Neuron (in vitro differentiated cells): ENCODE results near the gene SEC16B.

Experiments
- H2AFZ ChIP-seq: one replicate; pipeline ENCODE4 v1.6.1; 2013; ENCODE audit warnings: low read depth, mild to moderate bottlenecking, inconsistent platforms, low read length, moderate library complexity
- H3K27me3 ChIP-seq: one replicate; pipeline ENCODE4 v1.6.1; 2013; ENCODE audit warnings: low read length; ENCODE audit not compliant: insufficient read depth
- H3K36me3 ChIP-seq: one replicate; pipeline ENCODE4 v1.6.1; 2013; ENCODE audit warnings: low read length; ENCODE audit not compliant: insufficient read depth
- H3K4me1 ChIP-seq: one replicate; pipeline ENCODE4 v1.6.1; 2013; ENCODE audit warnings: low read length; ENCODE audit not compliant: insufficient read depth
- H3K4me3 ChIP-seq: 2 replicates; pipeline ENCODE4 v1.5.1; 2013; ENCODE audit warnings: mild to moderate bottlenecking, low read length, moderate library complexity
- H3K9me3 ChIP-seq: one replicate; pipeline ENCODE4 v1.6.1; 2013; ENCODE audit warnings: low read length

The SEC16B gene

GRCh38 chr1:177969825-177970371 lies at the start of gene SEC16B:
Gene SEC16B (minus strand): TSS chr1:177970058. CDS start chr1:177967981, 2,077 bp downstream.
- no peak within 1 kb of the TSS for H3K4me3 ChIP-seq
- H3K9me3 ChIP-seq = no peaks in the 10 kb centered on the region
- no peaks in the 10 kb centered on the region for H3K27me3 ChIP-seq
- H2AFZ ChIP-seq = no peak within 1 kb of the TSS
- H3K36me3 ChIP-seq = no peaks in the 10 kb centered on the region
- H3K4me1 ChIP-seq = no peaks in the 10 kb centered on the region

DNA sequence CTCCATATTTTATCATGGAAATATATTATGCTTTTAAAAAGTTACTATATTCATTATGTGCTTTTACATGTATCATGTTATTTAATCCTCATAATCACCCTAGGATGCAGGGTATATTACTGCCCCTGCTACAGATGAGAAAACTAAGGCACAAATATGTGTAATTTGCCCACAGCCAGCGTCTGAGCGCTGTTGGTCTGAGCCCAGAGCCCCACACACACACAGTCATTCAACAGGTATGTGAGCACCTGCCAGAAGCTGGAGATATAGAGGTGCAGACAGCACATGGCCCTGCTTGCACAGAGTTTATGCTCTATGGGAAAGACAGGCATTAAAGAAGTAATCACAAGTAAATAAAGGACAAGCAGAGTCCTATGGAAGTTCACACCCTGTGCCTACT lies 49.8 kb upstream of the SEC16B start:
- H3K36me3 ChIP-seq = no peaks in the 10 kb centered on the region
- no peaks in the 10 kb centered on the region for H3K4me1 ChIP-seq
- H3K27me3 ChIP-seq = peaks cover 5% of the 10 kb centered on the region
- H2AFZ ChIP-seq = no peak overlapping the region
- H3K9me3 ChIP-seq = peaks cover 3% of the 10 kb centered on the region
- H3K4me3 ChIP-seq = no peak overlapping the region

GRCh38 chr1:178019208-178019607 lies 49.4 kb upstream of the SEC16B start:
- H3K36me3 ChIP-seq = no peaks in the 10 kb centered on the region
- peaks cover 5% of the 10 kb centered on the region for H3K27me3 ChIP-seq
- no peak overlapping the region for H3K4me3 ChIP-seq
- no peaks in the 10 kb centered on the region for H3K4me1 ChIP-seq
- peaks cover 3% of the 10 kb centered on the region for H3K9me3 ChIP-seq
- no peak overlapping the region for H2AFZ ChIP-seq

DNA sequence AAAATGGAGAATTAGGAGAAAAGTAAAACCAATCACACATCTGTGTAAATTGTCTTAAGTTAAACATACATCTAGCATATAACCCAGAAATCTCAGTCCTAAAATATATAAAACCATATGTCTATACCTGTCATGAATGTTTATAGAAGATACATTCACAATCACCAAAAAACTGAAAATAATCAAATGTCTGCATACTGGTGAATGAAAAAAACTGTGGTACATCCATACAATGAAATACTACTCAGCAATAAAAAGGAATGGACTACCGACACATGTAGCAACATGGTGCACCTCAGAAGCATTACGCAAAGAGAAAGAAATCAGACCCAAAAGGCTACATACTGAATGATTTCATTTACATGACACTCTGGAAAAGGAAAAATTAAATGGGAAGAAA lies 47.7 kb upstream of the SEC16B start:
- Histone ChIP-seq H3K9me3 (peaks cover 3% of the 10 kb centered on the region), H3K4me3 (no peak overlapping the region), H2AFZ (no peak overlapping the region), H3K4me1 (no peaks in the 10 kb centered on the region), H3K36me3 (no peaks in the 10 kb centered on the region), H3K27me3 (peaks cover 5% of the 10 kb centered on the region)

DNA sequence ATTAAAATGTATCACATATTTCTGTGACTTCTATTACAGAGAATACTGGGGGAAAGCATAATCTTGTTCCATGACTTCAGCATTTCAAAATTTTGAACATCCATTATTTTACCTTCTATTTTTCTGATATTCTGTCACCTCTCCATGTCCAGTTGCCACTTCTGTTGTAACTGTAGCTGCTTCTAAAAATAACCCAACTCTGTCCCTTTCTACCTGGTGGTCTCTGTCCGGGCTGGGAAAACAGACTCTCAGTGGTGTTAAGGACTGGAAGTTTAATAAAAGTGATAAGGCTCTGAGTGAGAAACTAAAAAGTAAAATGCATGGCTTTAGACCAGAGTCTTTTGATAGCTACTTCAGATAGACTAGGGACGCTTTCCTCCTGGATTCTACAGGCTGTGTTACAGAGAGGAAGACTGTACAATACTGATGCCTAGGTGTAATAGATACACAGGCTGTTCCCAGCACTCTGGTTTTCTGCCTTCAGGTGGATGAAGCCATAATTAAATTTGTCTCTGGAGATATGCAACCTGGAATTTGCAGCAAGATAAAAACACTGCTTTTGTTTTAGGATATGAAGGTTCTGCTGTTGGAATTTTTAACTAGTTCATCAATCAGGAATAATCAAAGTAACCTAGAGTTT lies 42.1 kb upstream of the SEC16B start:
- Histone ChIP-seq H3K4me1 (no peaks in the 10 kb centered on the region), H3K27me3 (peaks cover 5% of the 10 kb centered on the region), H3K9me3 (no peaks in the 10 kb centered on the region), H2AFZ (no peak overlapping the region), H3K36me3 (no peaks in the 10 kb centered on the region), H3K4me3 (no peak overlapping the region)

DNA sequence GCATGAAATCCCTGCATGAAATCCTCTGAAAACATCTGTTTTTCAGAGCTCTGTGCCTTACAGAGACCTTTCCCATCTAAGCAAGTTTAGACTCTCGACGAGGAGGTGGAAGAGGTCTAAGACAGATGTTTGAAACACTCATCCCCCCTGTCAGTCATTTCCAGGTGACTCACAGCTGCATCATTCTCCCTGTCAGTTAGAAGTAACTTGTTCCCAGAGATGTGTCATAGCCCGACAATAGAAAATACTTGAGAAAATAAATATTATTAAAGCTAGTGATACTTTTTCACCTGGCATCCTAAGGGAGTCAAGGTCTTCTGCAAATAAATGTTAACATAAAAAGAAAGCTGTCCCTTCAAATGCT lies 41.6 kb upstream of the SEC16B start:
- Histone ChIP-seq H3K36me3 (no peaks in the 10 kb centered on the region), H3K4me3 (no peak overlapping the region)

DNA sequence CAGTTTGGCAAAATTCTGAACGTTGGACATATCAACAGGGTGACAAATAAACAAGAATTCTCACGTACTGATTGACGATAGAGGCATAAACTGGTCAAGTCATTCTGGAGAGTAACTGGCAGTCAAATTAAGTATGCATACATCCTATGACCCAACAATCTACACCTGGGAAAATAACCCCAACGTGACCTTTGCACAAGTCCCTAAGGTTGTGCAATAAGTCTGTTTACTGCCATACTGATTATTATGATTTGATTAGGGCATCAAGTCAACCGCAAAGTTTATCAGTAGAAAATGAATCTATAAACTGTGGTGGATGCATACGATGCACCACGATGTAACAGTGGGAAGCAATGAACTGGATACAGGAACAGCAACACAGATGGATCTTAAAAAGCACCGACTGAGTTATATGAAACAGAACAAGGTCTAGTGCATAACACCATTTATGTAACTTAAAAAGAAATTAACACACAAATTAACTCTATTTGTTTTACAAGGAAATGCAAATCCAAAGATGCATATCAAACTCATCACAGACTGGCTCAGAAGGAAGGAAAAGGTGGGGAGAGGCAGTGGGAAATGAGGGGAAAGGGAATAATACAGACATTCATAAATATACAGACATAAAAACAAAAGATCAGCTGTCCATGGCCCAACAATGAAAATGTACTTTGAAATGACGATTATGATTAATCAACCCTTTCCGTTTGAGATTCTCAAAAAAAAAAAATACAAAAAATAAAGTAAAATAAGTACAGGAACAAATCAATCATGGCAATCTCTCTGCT lies 41.0 kb upstream of the SEC16B start:
- H3K27me3 ChIP-seq = peaks cover 5% of the 10 kb centered on the region
- H3K36me3 ChIP-seq = no peaks in the 10 kb centered on the region
- H3K4me1 ChIP-seq = no peaks in the 10 kb centered on the region
- no peaks in the 10 kb centered on the region for H3K9me3 ChIP-seq
- no peak overlapping the region for H3K4me3 ChIP-seq
- H2AFZ ChIP-seq = no peak overlapping the region

More for the DNA sequence above, 41.6 kb upstream of the SEC16B start:
- Histone ChIP-seq H3K27me3 (peaks cover 5% of the 10 kb centered on the region), H2AFZ (no peak overlapping the region), H3K4me1 (no peaks in the 10 kb centered on the region), H3K9me3 (no peaks in the 10 kb centered on the region)

GRCh38 chr1:178006043-178006442 lies 36.2 kb upstream of the SEC16B start:
- Histone ChIP-seq H3K27me3 (peaks cover 3% of the 10 kb centered on the region), H3K4me1 (peaks cover 7% of the 10 kb centered on the region), H3K9me3 (no peaks in the 10 kb centered on the region), H3K36me3 (no peaks in the 10 kb centered on the region), H3K4me3 (no peak overlapping the region), H2AFZ (no peak overlapping the region)

DNA sequence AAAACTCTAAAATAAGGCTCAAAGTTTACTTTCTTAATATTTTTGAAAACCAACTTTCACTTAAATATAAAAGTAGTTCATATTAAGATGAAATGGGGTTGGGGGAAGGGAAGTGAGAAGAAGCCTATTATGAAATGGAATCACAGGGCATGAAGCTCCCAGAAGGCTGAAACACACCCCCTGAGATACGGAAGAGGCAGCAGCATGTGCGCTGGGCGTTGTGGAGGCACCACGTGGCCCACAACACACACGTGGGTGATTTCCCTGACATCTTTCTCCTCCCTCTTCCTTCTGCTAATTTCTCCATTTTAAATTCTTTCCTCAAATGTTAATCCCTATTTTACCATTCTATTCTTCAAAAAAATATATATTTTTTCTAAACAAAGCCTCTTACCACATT lies 35.6 kb upstream of the SEC16B start:
- Histone ChIP-seq H3K4me3 (no peak overlapping the region), H3K27me3 (no peaks in the 10 kb centered on the region), H3K36me3 (no peaks in the 10 kb centered on the region), H3K9me3 (no peaks in the 10 kb centered on the region), H3K4me1 (peaks cover 7% of the 10 kb centered on the region), H2AFZ (no peak overlapping the region)

- Histone ChIP-seq H3K4me1 (peaks cover 7% of the 10 kb centered on the region), H2AFZ (no peak overlapping the region), H3K4me3 (no peak overlapping the region), H3K27me3 (peaks cover 2% of the 10 kb centered on the region), H3K9me3 (no peaks in the 10 kb centered on the region), H3K36me3 (no peaks in the 10 kb centered on the region)
Measured at GRCh38 chr1:178004926-178005391, 35.1 kb upstream of the SEC16B start.

- H2AFZ ChIP-seq = no peak overlapping the region
- H3K27me3 ChIP-seq = peaks cover 5% of the 10 kb centered on the region
- no peaks in the 10 kb centered on the region for H3K36me3 ChIP-seq
- no peaks in the 10 kb centered on the region for H3K9me3 ChIP-seq
- H3K4me3 ChIP-seq = no peak overlapping the region
- no peaks in the 10 kb centered on the region for H3K4me1 ChIP-seq
Measured at GRCh38 chr1:177998696-177999631, 29.1 kb upstream of the SEC16B start.

GRCh38 chr1:177996957-177997356 lies 27.1 kb upstream of the SEC16B start:
- H3K27me3 ChIP-seq = peaks cover 5% of the 10 kb centered on the region
- H3K4me1 ChIP-seq = no peaks in the 10 kb centered on the region
- H3K36me3 ChIP-seq = no peaks in the 10 kb centered on the region
- H3K4me3 ChIP-seq = no peak overlapping the region
- H3K9me3 ChIP-seq = no peaks in the 10 kb centered on the region
- no peak overlapping the region for H2AFZ ChIP-seq
